GM23338 (cell line): ENCODE data around the gene MAGI1. TPM values are rescaled to one million over a fixed set of nuclear protein-coding genes. Genes with fewer than 3 reads are reported as not detected.
A peak's percentile ranks its signal among the peaks of the same experiment; 100 is the strongest.

Experiments
- ATAC-seq: fragments of 200-7000 bp; cut with Tn5 transposase; 3 replicates; pipeline ENCODE4 v1.9.1; 2020
- DNase-seq: peaks from one replicate; pipeline ENCODE4 v3.0.0-alpha.2; 2015; ENCODE audit warnings: low spot score
- H2AFZ ChIP-seq: fragments of 200-600 bp; sonication (generic); 2 replicates; pipeline ENCODE4 v1.8.0; 2016; ENCODE audit warnings: antibody characterized with exemption, mild to moderate bottlenecking, moderate library complexity
- H3F3A ChIP-seq: fragments of 200-600 bp; sonication (generic); replicated peaks from 2 replicates; pipeline ENCODE4 v1.8.0; 2017; ENCODE audit warnings: antibody characterized with exemption, mixed run types, low read depth
- H3K27ac ChIP-seq: fragments of 200-600 bp; sonication (generic); 2 replicates; pipeline ENCODE4 v1.6.1; 2016; ENCODE audit warnings: low read depth
- H3K27me3 ChIP-seq: fragments of 200-600 bp; sonication (generic); 2 replicates; pipeline ENCODE4 v1.8.0; 2016; ENCODE audit warnings: mild to moderate bottlenecking, mixed run types, moderate library complexity; ENCODE audit not compliant: insufficient read depth
- H3K36me3 ChIP-seq: fragments of 200-600 bp; sonication (generic); 2 replicates; pipeline ENCODE4 v1.8.0; 2016; ENCODE audit warnings: mild to moderate bottlenecking; ENCODE audit not compliant: insufficient read depth
- H3K4me1 ChIP-seq: fragments of 200-600 bp; sonication (generic); 2 replicates; pipeline ENCODE4 v1.8.0; 2016; ENCODE audit warnings: mild to moderate bottlenecking, moderate library complexity; ENCODE audit not compliant: insufficient read depth
- H3K4me2 ChIP-seq: fragments of 200-600 bp; sonication (generic); 2 replicates; pipeline ENCODE4 v1.7.1; 2017; ENCODE audit warnings: mixed run types
- H3K4me3 ChIP-seq: fragments of 200-600 bp; sonication (generic); 2 replicates; pipeline ENCODE4 v1.6.1; 2016; ENCODE audit warnings: mixed run types
- H3K79me2 ChIP-seq: fragments of 200-600 bp; sonication (generic); replicated peaks from 2 replicates; pipeline ENCODE4 v1.8.0; 2017; ENCODE audit warnings: mild to moderate bottlenecking; ENCODE audit not compliant: insufficient read depth
- H3K9me2 ChIP-seq: fragments of 200-600 bp; sonication (generic); 2 replicates; pipeline ENCODE4 v1.8.0; 2017; ENCODE audit not compliant: insufficient read depth
- H4K20me1 ChIP-seq: fragments of 200-600 bp; sonication (generic); replicated peaks from 2 replicates; pipeline ENCODE4 v1.8.0; 2017; ENCODE audit warnings: mild to moderate bottlenecking; ENCODE audit not compliant: insufficient read depth
- H3K27ac Mint-ChIP-seq: 2 replicates; pipeline ENCODE4 v1.8.0; 2020; ENCODE audit warnings: inconsistent platforms, mild to moderate bottlenecking, moderate library complexity, mixed read lengths
- H3K27me3 Mint-ChIP-seq: 3 replicates; pipeline ENCODE4 v1.8.0; 2022; ENCODE audit warnings: low read depth, mild to moderate bottlenecking, moderate library complexity, mixed read lengths, inconsistent platforms; ENCODE audit not compliant: insufficient read depth, poor library complexity
- H3K36me3 Mint-ChIP-seq: 3 replicates; pipeline ENCODE4 v1.8.0; 2021; ENCODE audit warnings: low read depth, mild to moderate bottlenecking, inconsistent platforms, moderate library complexity, mixed read lengths
- H3K4me1 Mint-ChIP-seq: 3 replicates; pipeline ENCODE4 v1.8.0; 2020; ENCODE audit warnings: mild to moderate bottlenecking, inconsistent platforms, mixed read lengths
- H3K4me3 Mint-ChIP-seq: 3 replicates; pipeline ENCODE4 v1.8.0; 2021; ENCODE audit warnings: moderate library complexity, mild to moderate bottlenecking, inconsistent platforms, mixed read lengths
- H3K9me3 Mint-ChIP-seq: 3 replicates; pipeline ENCODE4 v1.8.0; 2020; ENCODE audit warnings: moderate library complexity, mild to moderate bottlenecking, inconsistent platforms, mixed read lengths
- CTCF ChIP-seq, 2 experiments: fragments of 200-600 bp in 1 of 2; sonication (generic) in 1 of 2; conservative IDR thresholded peaks; 2 replicates each; pipeline versions ENCODE4 v1.5.1 to v1.6.1; 2016 to 2017; ENCODE audit warnings: antibody characterized with exemption in 2 of 2, low read depth in 2 of 2, mild to moderate bottlenecking in 2 of 2, moderate library complexity in 1 of 2
- EZH2phosphoT487 ChIP-seq: fragments of 200-600 bp; sonication (generic); IDR thresholded peaks from one replicate; pipeline ENCODE4 v1.8.1; 2018; ENCODE audit warnings: antibody characterized with exemption; ENCODE audit not compliant: unreplicated experiment
- NANOG ChIP-seq: IDR thresholded peaks from 2 replicates; pipeline ENCODE4 v1.6.1; 2016; ENCODE audit warnings: antibody characterized with exemption, borderline replicate concordance
- POLR2AphosphoS5 ChIP-seq: IDR thresholded peaks from 2 replicates; pipeline ENCODE4 v1.6.1; 2016; ENCODE audit warnings: antibody characterized with exemption, low read depth
- ZNF114 ChIP-seq: fragments of 250-450 bp; sonication (Bioruptor Pico); IDR thresholded peaks from 2 replicates; pipeline ENCODE4 v1.5.0; 2020; ENCODE audit warnings: mild to moderate bottlenecking, moderate library complexity
- ZNF462 ChIP-seq: fragments of 250-450 bp; sonication (Bioruptor Pico); IDR thresholded peaks from 2 replicates; pipeline ENCODE4 v1.5.0; 2020; ENCODE audit warnings: mild to moderate bottlenecking, moderate library complexity
- polyA plus RNA-seq: library from polyadenylated mRNA; unstranded; fragments of >200 nt; fragmentation: Nextera tagmentation; extraction: Ambion mirVana; gene quantifications from 2 replicates; pipeline ENCODE4 v1.2.1, GENCODE V29; 2016
- total RNA-seq: library from RNA; depleted of rRNA; stranded (reverse); fragments of >200 nt; shearing (Covaris generic); gene quantifications from 2 replicates; pipeline ENCODE4 v1.2.3, GENCODE V29; 2014
- TF ChIP-seq, protein P1 (sequence below): IDR thresholded peaks from one replicate; pipeline ENCODE4 v1.6.1; 2018; ENCODE audit warnings: antibody characterized with exemption; ENCODE audit not compliant: unreplicated experiment

MAGI1 gene
- total and polyA plus RNA-seq, 2 experiments from 2014 or later, result 27.4 to 71.2 TPM

GRCh38 chr3:65955792-65956477 lies 82.8 kb downstream of the MAGI1 start:
- H3K27ac Mint-ChIP-seq, result no peak overlapping the region
- TF ChIP-seq, protein P1, sequence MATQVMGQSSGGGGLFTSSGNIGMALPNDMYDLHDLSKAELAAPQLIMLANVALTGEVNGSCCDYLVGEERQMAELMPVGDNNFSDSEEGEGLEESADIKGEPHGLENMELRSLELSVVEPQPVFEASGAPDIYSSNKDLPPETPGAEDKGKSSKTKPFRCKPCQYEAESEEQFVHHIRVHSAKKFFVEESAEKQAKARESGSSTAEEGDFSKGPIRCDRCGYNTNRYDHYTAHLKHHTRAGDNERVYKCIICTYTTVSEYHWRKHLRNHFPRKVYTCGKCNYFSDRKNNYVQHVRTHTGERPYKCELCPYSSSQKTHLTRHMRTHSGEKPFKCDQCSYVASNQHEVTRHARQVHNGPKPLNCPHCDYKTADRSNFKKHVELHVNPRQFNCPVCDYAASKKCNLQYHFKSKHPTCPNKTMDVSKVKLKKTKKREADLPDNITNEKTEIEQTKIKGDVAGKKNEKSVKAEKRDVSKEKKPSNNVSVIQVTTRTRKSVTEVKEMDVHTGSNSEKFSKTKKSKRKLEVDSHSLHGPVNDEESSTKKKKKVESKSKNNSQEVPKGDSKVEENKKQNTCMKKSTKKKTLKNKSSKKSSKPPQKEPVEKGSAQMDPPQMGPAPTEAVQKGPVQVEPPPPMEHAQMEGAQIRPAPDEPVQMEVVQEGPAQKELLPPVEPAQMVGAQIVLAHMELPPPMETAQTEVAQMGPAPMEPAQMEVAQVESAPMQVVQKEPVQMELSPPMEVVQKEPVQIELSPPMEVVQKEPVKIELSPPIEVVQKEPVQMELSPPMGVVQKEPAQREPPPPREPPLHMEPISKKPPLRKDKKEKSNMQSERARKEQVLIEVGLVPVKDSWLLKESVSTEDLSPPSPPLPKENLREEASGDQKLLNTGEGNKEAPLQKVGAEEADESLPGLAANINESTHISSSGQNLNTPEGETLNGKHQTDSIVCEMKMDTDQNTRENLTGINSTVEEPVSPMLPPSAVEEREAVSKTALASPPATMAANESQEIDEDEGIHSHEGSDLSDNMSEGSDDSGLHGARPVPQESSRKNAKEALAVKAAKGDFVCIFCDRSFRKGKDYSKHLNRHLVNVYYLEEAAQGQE, result no peak
- no peak for TF ChIP-seq ZNF114 (CRISPR knock-in tag)
- TF ChIP-seq ZNF462 (CRISPR knock-in tag), result no peak
- no peak for TF ChIP-seq CTCF (conservative IDR thresholded peaks at IDR 0.05; ENCODE audit: low read depth in 2 of 2)
- TF ChIP-seq POLR2AphosphoS5, result no peak
- TF ChIP-seq EZH2phosphoT487, result no peak
- TF ChIP-seq NANOG, result no peak
- ATAC-seq (no peak), DNase-seq (no peak)
- H3K27me3 Mint-ChIP-seq, result peaks cover 13% of the 10 kb centered on the region
- Histone ChIP-seq H3K79me2 (peaks cover 64% of the 10 kb centered on the region), H3K27ac (peak overlapping the region; percentile 30; the same call in 1 of the 2 replicates), H3K4me3 (no peak overlapping the region), H3K36me3 (no peaks in the 10 kb centered on the region), H4K20me1 (0 out of 2 replicates have a peak, but pooled peaks cover 8% of the 10 kb centered on the region), H3F3A (no peaks in the 10 kb centered on the region), H3K27me3 (no peaks in the 10 kb centered on the region), H3K9me2 (no peaks in the 10 kb centered on the region), H2AFZ (no peak overlapping the region), H3K4me2 (no peak overlapping the region), H3K4me1 (peaks cover 36% of the 10 kb centered on the region)
- peaks cover 43% of the 10 kb centered on the region for H3K4me1 Mint-ChIP-seq
- no peak overlapping the region for H3K4me3 Mint-ChIP-seq
- peaks cover 4% of the 10 kb centered on the region; the same call in 1 of the 3 replicates for H3K36me3 Mint-ChIP-seq
- H3K9me3 Mint-ChIP-seq, result no peaks in the 10 kb centered on the region
